ENCODE results near the gene PCDH1. TPM values are rescaled to one million over a fixed set of nuclear protein-coding genes. Genes with fewer than 3 reads are reported as not detected.
A peak's percentile ranks its signal among the peaks of the same experiment; 100 is the strongest.

PCDH1 gene
- total RNA-seq, 6 experiments from 2014 or later, result 20.8 to 44.1 (median 29.4) TPM

DNA sequence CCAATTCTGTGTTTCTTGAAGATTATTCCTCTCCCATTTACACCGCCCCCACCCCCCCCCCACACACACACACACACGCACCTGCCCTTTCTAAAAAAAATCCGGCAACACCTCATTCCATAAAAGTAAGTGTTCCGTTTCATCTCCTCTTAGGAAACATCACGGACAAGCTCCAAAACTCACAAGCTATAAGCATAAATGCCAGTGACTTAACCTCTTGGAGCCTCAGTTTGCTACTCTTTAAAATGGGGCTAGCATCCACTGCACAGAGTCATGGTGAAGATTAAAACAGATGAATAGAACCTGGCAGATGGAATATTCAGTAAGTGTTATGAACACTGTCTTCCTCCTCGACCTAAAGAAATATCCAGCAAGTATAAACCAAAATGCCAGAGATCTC, 70.5 kb downstream of the PCDH1 start:
- Histone ChIP-seq H3K4me1 (no peaks in the 10 kb centered on the region), H3K4me3 (no peak overlapping the region), H3K9me3 (no peaks in the 10 kb centered on the region), H3K36me3 (no peaks in the 10 kb centered on the region), H3K27me3 (no peaks in the 10 kb centered on the region), H3K27ac (no peak overlapping the region)
- TF ChIP-seq, protein P1, sequence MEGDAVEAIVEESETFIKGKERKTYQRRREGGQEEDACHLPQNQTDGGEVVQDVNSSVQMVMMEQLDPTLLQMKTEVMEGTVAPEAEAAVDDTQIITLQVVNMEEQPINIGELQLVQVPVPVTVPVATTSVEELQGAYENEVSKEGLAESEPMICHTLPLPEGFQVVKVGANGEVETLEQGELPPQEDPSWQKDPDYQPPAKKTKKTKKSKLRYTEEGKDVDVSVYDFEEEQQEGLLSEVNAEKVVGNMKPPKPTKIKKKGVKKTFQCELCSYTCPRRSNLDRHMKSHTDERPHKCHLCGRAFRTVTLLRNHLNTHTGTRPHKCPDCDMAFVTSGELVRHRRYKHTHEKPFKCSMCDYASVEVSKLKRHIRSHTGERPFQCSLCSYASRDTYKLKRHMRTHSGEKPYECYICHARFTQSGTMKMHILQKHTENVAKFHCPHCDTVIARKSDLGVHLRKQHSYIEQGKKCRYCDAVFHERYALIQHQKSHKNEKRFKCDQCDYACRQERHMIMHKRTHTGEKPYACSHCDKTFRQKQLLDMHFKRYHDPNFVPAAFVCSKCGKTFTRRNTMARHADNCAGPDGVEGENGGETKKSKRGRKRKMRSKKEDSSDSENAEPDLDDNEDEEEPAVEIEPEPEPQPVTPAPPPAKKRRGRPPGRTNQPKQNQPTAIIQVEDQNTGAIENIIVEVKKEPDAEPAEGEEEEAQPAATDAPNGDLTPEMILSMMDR (IDR thresholded peaks at IDR 0.05), result no peak
- TF ChIP-seq POLR2A (IDR thresholded peaks at IDR 0.05), result no peak
- 62% methylated on average over 6 of the region's 6 CpGs for WGBS (ENCODE audit: insufficient coverage, low coverage, low lambda C conversion rate, missing lambda C conversion rate)
- ATAC-seq (no peak), DNase-seq (no peak)
- intact Hi-C loops (cut with DNase I), result no loop called here

DNA sequence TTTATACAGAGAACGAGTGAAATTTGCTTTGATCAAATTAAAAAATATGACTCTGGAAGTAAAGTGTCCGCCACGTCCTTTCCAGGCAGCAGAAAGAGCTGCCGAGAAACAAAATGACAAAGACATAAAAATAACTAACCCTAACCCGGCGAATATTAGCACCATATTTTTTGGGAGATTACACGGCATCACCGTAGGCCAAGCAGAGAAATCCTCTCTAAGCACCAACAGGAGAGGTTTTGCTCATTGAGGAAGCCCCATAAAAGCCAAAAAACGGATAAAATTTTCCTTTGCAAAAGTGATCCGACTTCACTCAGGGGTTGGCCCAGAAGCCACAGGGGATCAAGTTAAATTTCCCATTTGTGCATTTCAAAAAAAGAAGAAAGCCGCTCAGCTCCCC, 70.9 kb downstream of the PCDH1 start:
- no peaks in the 10 kb centered on the region for H3K4me1 ChIP-seq
- no peak for DNase-seq
- H3K9me3 ChIP-seq, result no peaks in the 10 kb centered on the region
- intact Hi-C loops (cut with DNase I), result no loop called here
- WGBS (ENCODE audit: insufficient coverage, low coverage, low lambda C conversion rate, missing lambda C conversion rate), result 78% methylated on average over 11 of the region's 11 CpGs
- H3K27me3 ChIP-seq, result no peaks in the 10 kb centered on the region
- no peak for ATAC-seq
- H3K27ac ChIP-seq, result no peak overlapping the region
- no peak for TF ChIP-seq POLR2A (IDR thresholded peaks at IDR 0.05)
- TF ChIP-seq, protein P1 (IDR thresholded peaks at IDR 0.05), result no peak
- H3K4me3 ChIP-seq, result no peak overlapping the region
- H3K36me3 ChIP-seq, result no peaks in the 10 kb centered on the region

DNA sequence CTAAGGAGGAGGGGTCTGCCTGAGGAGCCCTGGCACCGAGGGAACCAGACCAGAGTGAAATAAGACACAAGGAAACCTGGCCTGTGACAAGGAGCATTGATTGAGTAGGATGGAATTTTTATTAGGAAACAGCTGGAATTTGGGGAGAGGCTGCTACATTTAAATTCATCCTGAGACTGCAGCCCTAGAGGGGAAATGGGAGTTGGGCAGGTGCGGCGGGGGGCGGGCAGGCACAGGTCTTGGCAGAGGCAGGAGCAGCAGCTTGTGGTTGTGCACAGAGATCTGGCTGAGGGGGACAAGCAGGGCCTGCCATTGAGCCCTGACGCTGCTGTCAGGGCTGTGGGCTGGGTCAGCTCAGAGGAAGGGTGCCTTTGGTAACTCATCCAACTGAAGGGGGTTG, 71.6 kb downstream of the PCDH1 start:
- H3K27ac ChIP-seq, result no peak overlapping the region
- no peak for ATAC-seq

DNA sequence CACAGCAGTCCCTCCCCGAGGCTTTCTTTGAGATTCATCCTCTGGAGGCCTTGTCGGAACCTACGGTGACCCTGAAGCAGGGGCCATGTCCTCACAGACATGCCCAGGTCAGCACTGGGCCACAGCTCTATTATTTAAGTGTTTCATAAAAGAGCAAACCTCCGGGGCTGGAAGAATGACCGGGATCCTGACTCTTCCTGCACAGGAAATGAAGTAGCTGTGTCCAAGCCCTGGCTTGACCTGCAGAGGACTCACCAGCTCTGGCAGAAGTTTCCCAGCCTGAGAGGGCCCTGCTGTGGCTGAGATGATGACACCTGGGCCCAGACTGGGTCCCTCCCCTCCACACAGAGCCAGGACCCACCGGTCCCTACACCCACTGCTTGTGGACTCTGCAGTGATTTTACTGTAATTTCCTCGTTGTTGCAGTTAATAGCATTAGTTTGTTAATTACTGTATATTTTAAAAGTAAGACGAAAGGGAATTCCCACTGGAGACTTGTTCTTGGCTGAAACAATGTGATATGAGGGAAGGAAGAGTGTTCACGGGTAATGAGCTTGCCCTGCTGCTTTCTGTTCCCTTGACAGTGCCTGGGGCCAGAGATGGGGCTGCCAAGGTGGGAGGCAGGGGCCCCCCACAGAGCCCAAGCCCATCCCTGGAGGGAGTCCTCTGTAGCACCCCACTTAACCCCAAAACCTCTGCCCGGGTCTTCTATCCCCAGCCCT, 72.2 kb downstream of the PCDH1 start:
- Histone ChIP-seq H3K27ac (no peak overlapping the region), H3K9me3 (no peaks in the 10 kb centered on the region), H3K27me3 (no peaks in the 10 kb centered on the region), H3K36me3 (no peaks in the 10 kb centered on the region), H3K4me3 (no peak overlapping the region), H3K4me1 (no peaks in the 10 kb centered on the region)
- WGBS (ENCODE audit: insufficient coverage, low coverage, low lambda C conversion rate, missing lambda C conversion rate), result 41% methylated on average over 5 of the region's 10 CpGs
- ATAC-seq (peak; percentile 64 to 86 (median 75)), DNase-seq (no peak)
- intact Hi-C loops (cut with DNase I), result no loop called here
- no peak for TF ChIP-seq POLR2A (IDR thresholded peaks at IDR 0.05)
- TF ChIP-seq, protein P1 (IDR thresholded peaks at IDR 0.05), result no peak

More for the DNA sequence above, 71.6 kb downstream of the PCDH1 start:
- intact Hi-C loops (cut with DNase I), result no loop called here
- Histone ChIP-seq H3K9me3 (no peaks in the 10 kb centered on the region), H3K36me3 (no peaks in the 10 kb centered on the region), H3K4me3 (no peak overlapping the region), H3K4me1 (no peaks in the 10 kb centered on the region), H3K27me3 (no peaks in the 10 kb centered on the region)
- no peak for DNase-seq
- TF ChIP-seq POLR2A (IDR thresholded peaks at IDR 0.05), result no peak
- TF ChIP-seq, protein P1 (IDR thresholded peaks at IDR 0.05), result no peak
- WGBS (ENCODE audit: insufficient coverage, low coverage, low lambda C conversion rate, missing lambda C conversion rate), result 55% methylated on average over 4 of the region's 5 CpGs

All from right lobe of liver (tissue), 6 donors.